Trophoblast cell (in vitro differentiated cells and primary cell): ENCODE data around the gene RASSF5.

ENCODE experiments used
- DNase-seq, 2 donors: peaks; one replicate each; pipeline ENCODE4 v3.0.0-alpha.2; 2016
- H2AFZ ChIP-seq: 2 replicates; pipeline ENCODE4 v1.6.1; 2013; ENCODE audit warnings: low read length, moderate library complexity, mild to moderate bottlenecking; ENCODE audit not compliant: insufficient read depth, poor library complexity
- H2AK5ac ChIP-seq: 2 replicates; pipeline ENCODE4 v1.6.1; 2013; ENCODE audit warnings: mild to moderate bottlenecking, low read length
- H2BK120ac ChIP-seq: 2 replicates; pipeline ENCODE4 v1.6.1; 2013; ENCODE audit warnings: low read length, mild to moderate bottlenecking, moderate library complexity; ENCODE audit not compliant: insufficient read depth, poor library complexity
- H2BK12ac ChIP-seq: 2 replicates; pipeline ENCODE4 v1.6.1; 2013; ENCODE audit warnings: mild to moderate bottlenecking, low read length, moderate library complexity
- H2BK5ac ChIP-seq: 2 replicates; pipeline ENCODE4 v1.6.1; 2013; ENCODE audit warnings: low read length, low read depth, moderate library complexity, mild to moderate bottlenecking; ENCODE audit not compliant: poor library complexity
- H3K14ac ChIP-seq: 2 replicates; pipeline ENCODE4 v1.6.1; 2013; ENCODE audit warnings: mild to moderate bottlenecking, low read length
- H3K18ac ChIP-seq: 2 replicates; pipeline ENCODE4 v1.6.1; 2013; ENCODE audit warnings: mild to moderate bottlenecking, low read length
- H3K23ac ChIP-seq: 2 replicates; pipeline ENCODE4 v1.6.1; 2013; ENCODE audit warnings: low read length
- H3K27ac ChIP-seq: 2 replicates; pipeline ENCODE4 v1.5.1; 2013; ENCODE audit warnings: low read depth, mild to moderate bottlenecking, inconsistent platforms, low read length, moderate library complexity
- H3K27me3 ChIP-seq: 2 replicates; pipeline ENCODE4 v1.6.1; 2013; ENCODE audit warnings: inconsistent platforms, mild to moderate bottlenecking, low read length, moderate library complexity; ENCODE audit not compliant: insufficient read depth
- H3K36me3 ChIP-seq, 2 experiments: 1 replicate in 1 of 2; 2 replicates in 1 of 2; pipeline ENCODE4 v1.6.1; 2013; ENCODE audit warnings: low read length in 2 of 2, mild to moderate bottlenecking in 2 of 2, moderate library complexity in 1 of 2; ENCODE audit not compliant: insufficient read depth in 2 of 2, control insufficient read depth in 1 of 2
- H3K4ac ChIP-seq: 2 replicates; pipeline ENCODE4 v1.6.1; 2013; ENCODE audit warnings: low read depth, mild to moderate bottlenecking, low read length, moderate library complexity
- H3K4me1 ChIP-seq, 2 experiments: 1 replicate in 1 of 2; 2 replicates in 1 of 2; pipeline ENCODE4 v1.6.1; 2013; ENCODE audit warnings: low read length in 2 of 2, mild to moderate bottlenecking in 2 of 2, moderate library complexity in 1 of 2; ENCODE audit not compliant: insufficient read depth in 2 of 2, control insufficient read depth in 1 of 2
- H3K4me2 ChIP-seq: 2 replicates; pipeline ENCODE4 v1.6.1; 2013; ENCODE audit warnings: inconsistent platforms, mild to moderate bottlenecking, low read length, moderate library complexity
- H3K4me3 ChIP-seq: 2 replicates; pipeline ENCODE4 v1.5.1; 2013; ENCODE audit warnings: mild to moderate bottlenecking, low read depth, low read length, inconsistent platforms
- H3K79me1 ChIP-seq: one replicate; pipeline ENCODE4 v1.6.1; 2013; ENCODE audit warnings: low read length
- H3K79me2 ChIP-seq: 2 replicates; pipeline ENCODE4 v1.6.1; 2013; ENCODE audit warnings: low read length, mild to moderate bottlenecking; ENCODE audit not compliant: control insufficient read depth, insufficient read depth, poor library complexity
- H3K9ac ChIP-seq: 2 replicates; pipeline ENCODE4 v1.6.1; 2013; ENCODE audit warnings: mild to moderate bottlenecking, low read length
- H3K9me3 ChIP-seq: 2 replicates; pipeline ENCODE4 v1.6.1; 2013; ENCODE audit warnings: low read depth, mild to moderate bottlenecking, control low read depth, inconsistent platforms, low read length; ENCODE audit not compliant: insufficient read depth
- H4K12ac ChIP-seq: 2 replicates; pipeline ENCODE4 v1.6.1; 2013; ENCODE audit warnings: low read depth, mild to moderate bottlenecking, low read length, moderate library complexity
- H4K8ac ChIP-seq: 2 replicates; pipeline ENCODE4 v1.6.1; 2013; ENCODE audit warnings: low read depth, mild to moderate bottlenecking, low read length, moderate library complexity
- H4K91ac ChIP-seq: one replicate; pipeline ENCODE4 v1.6.1; 2013; ENCODE audit warnings: low read depth, mild to moderate bottlenecking, low read length, moderate library complexity
- WGBS: extraction: QIAGEN DNeasy Blood & Tissue Kit; methylation state at CpG from one replicate; pipeline ENCODE4 v1.1.7; 2013; ENCODE audit warnings: missing lambda C conversion rate; ENCODE audit not compliant: insufficient read length, insufficient coverage; ENCODE audit errors: extremely low coverage; 5-methylcytosine and 5-hydroxymethylcytosine counted together

Gene RASSF5

GRCh38 chr1:206532368-206532767, 25.0 kb downstream of the RASSF5 start:
- Histone ChIP-seq H3K36me3 (no peaks in the 10 kb centered on the region), H4K91ac (no peak overlapping the region), H3K27ac (no peak overlapping the region), H4K12ac (no peak overlapping the region), H3K14ac (no peak overlapping the region), H2AK5ac (no peak overlapping the region), H3K79me1 (no peaks in the 10 kb centered on the region), H3K9ac (no peak overlapping the region), H3K4me1 (no peaks in the 10 kb centered on the region), H3K79me2 (no peaks in the 10 kb centered on the region), H2BK120ac (no peak overlapping the region), H2BK5ac (no peak overlapping the region), H3K4ac (no peak overlapping the region), H3K23ac (no peak overlapping the region), H4K8ac (no peak overlapping the region), H3K18ac (no peak overlapping the region), H2AFZ (no peak overlapping the region), H3K9me3 (peaks cover 1% of the 10 kb centered on the region), H3K4me3 (no peak overlapping the region), H3K27me3 (peaks cover 3% of the 10 kb centered on the region), H3K4me2 (no peak overlapping the region), H2BK12ac (no peak overlapping the region)
- DNase-seq: peak; percentile 11 to 33
- WGBS: no CpG with 5 or more reads among the region's 7 CpGs

- Histone ChIP-seq H2BK5ac (no peak overlapping the region), H4K8ac (no peak overlapping the region), H3K9me3 (peaks cover 1% of the 10 kb centered on the region), H3K23ac (no peak overlapping the region), H2BK120ac (no peak overlapping the region), H3K14ac (no peak overlapping the region), H3K4me3 (no peak overlapping the region), H3K18ac (no peak overlapping the region), H3K4me1 (no peaks in the 10 kb centered on the region), H2BK12ac (no peak overlapping the region), H4K91ac (no peak overlapping the region), H3K79me1 (no peaks in the 10 kb centered on the region), H3K4ac (no peak overlapping the region), H3K4me2 (no peak overlapping the region), H2AK5ac (no peak overlapping the region), H3K36me3 (no peaks in the 10 kb centered on the region), H3K9ac (no peak overlapping the region), H3K27ac (no peak overlapping the region), H4K12ac (no peak overlapping the region), H2AFZ (no peak overlapping the region), H3K79me2 (no peaks in the 10 kb centered on the region), H3K27me3 (peaks cover 3% of the 10 kb centered on the region)
- no CpG with 5 or more reads among the region's 3 CpGs for WGBS
- DNase-seq: no peak
Measured at GRCh38 chr1:206534552-206534951, 27.2 kb downstream of the RASSF5 start.

GRCh38 chr1:206535853-206536188, 28.5 kb downstream of the RASSF5 start:
- no peak overlapping the region for H2BK120ac ChIP-seq
- no CpG with 5 or more reads among the region's 6 CpGs for WGBS
- no peak overlapping the region for H3K4me2 ChIP-seq
- no peak overlapping the region for H3K4ac ChIP-seq
- no peak overlapping the region for H2BK12ac ChIP-seq
- H3K9me3 ChIP-seq: no peaks in the 10 kb centered on the region
- H4K12ac ChIP-seq: no peak overlapping the region
- DNase-seq: peak; percentile 28 to 34
- H3K23ac ChIP-seq: no peak overlapping the region
- H3K9ac ChIP-seq: no peak overlapping the region
- H3K4me1 ChIP-seq: no peaks in the 10 kb centered on the region
- no peaks in the 10 kb centered on the region for H3K79me1 ChIP-seq
- no peak overlapping the region for H3K27ac ChIP-seq
- no peaks in the 10 kb centered on the region for H3K36me3 ChIP-seq
- H2AFZ ChIP-seq: no peak overlapping the region
- no peaks in the 10 kb centered on the region for H3K79me2 ChIP-seq
- H2AK5ac ChIP-seq: no peak overlapping the region
- no peak overlapping the region for H4K8ac ChIP-seq
- no peak overlapping the region for H3K18ac ChIP-seq
- no peak overlapping the region for H3K4me3 ChIP-seq
- H3K27me3 ChIP-seq: peaks cover 3% of the 10 kb centered on the region
- no peak overlapping the region for H2BK5ac ChIP-seq
- H3K14ac ChIP-seq: no peak overlapping the region
- no peak overlapping the region for H4K91ac ChIP-seq

GRCh38 chr1:206537141-206537540, 29.8 kb downstream of the RASSF5 start:
- no CpG with 5 or more reads among the region's 4 CpGs for WGBS
- H2AFZ ChIP-seq: no peak overlapping the region
- H3K9me3 ChIP-seq: no peaks in the 10 kb centered on the region
- H4K12ac ChIP-seq: no peak overlapping the region
- no peaks in the 10 kb centered on the region for H3K79me1 ChIP-seq
- no peak for DNase-seq
- H3K4ac ChIP-seq: no peak overlapping the region
- H2BK5ac ChIP-seq: no peak overlapping the region
- H4K91ac ChIP-seq: no peak overlapping the region
- H2BK120ac ChIP-seq: no peak overlapping the region
- no peak overlapping the region for H3K9ac ChIP-seq
- H3K23ac ChIP-seq: no peak overlapping the region
- no peak overlapping the region for H4K8ac ChIP-seq
- H3K4me1 ChIP-seq: no peaks in the 10 kb centered on the region
- H2BK12ac ChIP-seq: no peak overlapping the region
- H3K18ac ChIP-seq: no peak overlapping the region
- H3K79me2 ChIP-seq: no peaks in the 10 kb centered on the region
- H3K36me3 ChIP-seq: no peaks in the 10 kb centered on the region
- H3K27me3 ChIP-seq: peaks cover 3% of the 10 kb centered on the region
- no peak overlapping the region for H2AK5ac ChIP-seq
- H3K14ac ChIP-seq: no peak overlapping the region
- no peak overlapping the region for H3K4me2 ChIP-seq
- H3K4me3 ChIP-seq: no peak overlapping the region
- H3K27ac ChIP-seq: no peak overlapping the region
